Measurements from ENCODE around the gene ZNF454. TPM values are rescaled to one million over a fixed set of nuclear protein-coding genes. Genes with fewer than 3 reads are reported as not detected.

ZNF454 gene
- total RNA-seq, 1 donor = 0.18 TPM

DNA sequence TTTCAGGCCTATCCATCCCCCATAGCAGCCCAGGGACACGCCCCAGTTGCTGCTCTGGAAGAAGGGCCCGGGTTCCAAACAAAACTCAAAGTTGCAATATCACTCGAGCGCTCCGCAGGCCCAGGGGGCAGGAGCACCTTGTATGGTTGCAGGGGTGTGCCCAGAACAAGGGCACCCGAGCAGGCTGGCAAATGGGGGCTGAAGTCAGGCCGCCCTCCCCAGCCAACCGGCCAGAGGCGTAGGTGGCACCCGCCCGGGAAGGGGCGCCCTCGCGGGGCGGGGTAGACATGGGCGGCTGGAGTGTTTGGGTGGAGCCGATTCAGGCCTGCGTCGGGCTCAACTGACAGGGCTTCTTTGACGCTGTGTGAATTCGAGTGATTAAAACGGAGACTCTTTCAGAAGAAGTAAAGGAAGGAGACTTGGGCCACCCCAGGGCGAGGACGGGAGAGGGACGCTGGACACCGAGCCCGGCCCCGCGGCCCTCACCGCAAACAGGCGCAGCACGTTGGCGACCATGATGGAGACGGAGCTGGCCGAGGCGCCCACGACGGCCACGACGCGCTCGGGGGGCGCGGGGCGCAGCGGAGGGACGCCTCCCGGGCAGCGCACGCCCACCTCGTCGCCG lies 53.1 kb downstream of the ZNF454 start:
- no peak for DNase-seq (ENCODE audit: low read depth)
- TF ChIP-seq, protein P1, sequence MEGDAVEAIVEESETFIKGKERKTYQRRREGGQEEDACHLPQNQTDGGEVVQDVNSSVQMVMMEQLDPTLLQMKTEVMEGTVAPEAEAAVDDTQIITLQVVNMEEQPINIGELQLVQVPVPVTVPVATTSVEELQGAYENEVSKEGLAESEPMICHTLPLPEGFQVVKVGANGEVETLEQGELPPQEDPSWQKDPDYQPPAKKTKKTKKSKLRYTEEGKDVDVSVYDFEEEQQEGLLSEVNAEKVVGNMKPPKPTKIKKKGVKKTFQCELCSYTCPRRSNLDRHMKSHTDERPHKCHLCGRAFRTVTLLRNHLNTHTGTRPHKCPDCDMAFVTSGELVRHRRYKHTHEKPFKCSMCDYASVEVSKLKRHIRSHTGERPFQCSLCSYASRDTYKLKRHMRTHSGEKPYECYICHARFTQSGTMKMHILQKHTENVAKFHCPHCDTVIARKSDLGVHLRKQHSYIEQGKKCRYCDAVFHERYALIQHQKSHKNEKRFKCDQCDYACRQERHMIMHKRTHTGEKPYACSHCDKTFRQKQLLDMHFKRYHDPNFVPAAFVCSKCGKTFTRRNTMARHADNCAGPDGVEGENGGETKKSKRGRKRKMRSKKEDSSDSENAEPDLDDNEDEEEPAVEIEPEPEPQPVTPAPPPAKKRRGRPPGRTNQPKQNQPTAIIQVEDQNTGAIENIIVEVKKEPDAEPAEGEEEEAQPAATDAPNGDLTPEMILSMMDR (IDR thresholded peaks at IDR 0.05; ENCODE audit: insufficient read depth, low read length) = no peak
- H3K4me3 ChIP-seq (ENCODE audit: low read depth, low read length) = no peak overlapping the region

DNA sequence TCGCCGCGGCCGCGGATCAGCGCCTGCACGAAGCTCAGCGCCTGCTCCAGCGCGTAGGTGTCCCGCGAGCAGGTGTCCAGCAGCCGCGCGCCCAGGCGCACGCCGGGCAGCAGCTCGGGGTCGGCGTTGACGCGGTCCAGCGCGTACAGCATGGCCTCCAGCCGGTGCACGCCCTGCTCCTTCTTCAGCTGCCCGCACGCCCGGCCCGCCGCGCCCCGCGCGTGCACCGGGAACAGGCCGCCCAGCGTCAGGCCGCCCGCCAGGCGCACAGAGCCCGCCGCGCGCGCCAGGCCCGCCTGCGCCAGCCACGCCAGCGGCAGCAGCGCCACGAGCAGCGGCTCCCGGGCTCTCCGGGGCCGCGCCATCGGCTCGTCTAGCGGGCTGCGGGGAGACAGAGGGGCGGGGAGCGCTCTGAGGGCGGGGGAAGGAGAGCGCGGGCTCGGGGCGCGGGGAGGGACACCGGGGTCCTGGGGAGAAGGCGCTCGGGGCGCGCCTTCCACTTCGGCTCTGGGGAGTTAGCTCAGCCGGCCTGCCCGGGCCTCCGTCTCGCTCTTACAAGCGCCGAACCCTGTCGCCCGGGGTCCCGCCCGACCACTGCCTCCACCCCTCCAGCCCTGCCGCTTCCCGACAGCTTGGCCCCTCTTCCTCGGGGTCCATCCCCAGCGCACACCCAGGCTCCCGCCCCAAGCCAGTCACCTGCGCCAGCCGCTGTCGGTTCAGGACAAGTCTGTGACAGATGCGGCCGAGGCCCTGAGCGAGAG lies 53.8 kb downstream of the ZNF454 start, which contains the start of gene GRM6:
GRM6 (minus strand) TSS at position 741 of the 761 bp plus-strand sequence; CDS start at position 365, 376 bp downstream.
- H3K4me3 ChIP-seq (ENCODE audit: low read depth, low read length) = no peak within 1 kb of the TSS
- no peak for DNase-seq (ENCODE audit: low read depth)
- TF ChIP-seq, protein P1 (IDR thresholded peaks at IDR 0.05; ENCODE audit: insufficient read depth, low read length) = no peak

DNA sequence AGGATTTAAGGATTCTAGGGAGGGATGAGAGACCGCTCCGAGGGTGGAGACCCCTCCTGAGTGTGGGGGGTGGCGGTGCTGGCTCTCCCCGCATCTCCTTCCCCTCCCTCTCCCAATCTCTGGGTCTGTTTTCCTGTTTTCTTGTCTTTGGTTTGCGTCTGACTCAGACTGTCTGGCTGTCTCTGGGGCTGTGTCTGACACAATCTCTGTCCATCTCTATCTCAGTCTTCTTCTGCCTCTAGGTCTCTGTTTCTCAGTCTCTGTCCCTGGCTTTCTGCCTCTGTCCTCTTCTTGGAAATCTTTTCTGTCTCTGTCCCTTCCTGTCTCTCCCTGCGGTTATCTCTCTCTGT lies 54.3 kb downstream of the ZNF454 start:
- H3K4me3 ChIP-seq (ENCODE audit: low read depth, low read length) = no peak overlapping the region
- DNase-seq (ENCODE audit: low read depth) = no peak
- TF ChIP-seq, protein P1 (IDR thresholded peaks at IDR 0.05; ENCODE audit: insufficient read depth, low read length) = no peak

DNA sequence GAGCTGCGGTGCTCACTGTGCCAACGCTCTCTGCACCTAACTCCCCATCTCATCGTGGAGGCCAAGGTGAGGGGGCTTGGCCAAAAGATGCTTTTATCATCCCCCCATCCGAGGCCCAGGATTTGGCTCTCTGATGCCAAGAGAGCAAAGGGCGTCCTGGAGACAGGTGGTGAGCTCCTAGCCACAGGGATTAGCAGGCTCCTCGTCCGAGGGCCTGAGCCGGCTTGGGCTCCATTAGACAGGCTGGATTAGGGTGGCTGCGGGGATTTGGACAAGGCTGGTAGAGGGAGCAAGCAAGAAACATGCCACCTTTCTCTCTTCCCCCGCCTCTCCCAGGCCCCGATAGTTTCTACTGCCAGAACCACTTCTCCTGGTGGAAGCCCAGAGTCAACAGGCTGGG lies 55.2 kb downstream of the ZNF454 start:
- H3K4me3 ChIP-seq (ENCODE audit: low read depth, low read length) = no peak overlapping the region
- no peak for DNase-seq (ENCODE audit: low read depth)
- TF ChIP-seq, protein P1 (IDR thresholded peaks at IDR 0.05; ENCODE audit: insufficient read depth, low read length) = no peak

DNA sequence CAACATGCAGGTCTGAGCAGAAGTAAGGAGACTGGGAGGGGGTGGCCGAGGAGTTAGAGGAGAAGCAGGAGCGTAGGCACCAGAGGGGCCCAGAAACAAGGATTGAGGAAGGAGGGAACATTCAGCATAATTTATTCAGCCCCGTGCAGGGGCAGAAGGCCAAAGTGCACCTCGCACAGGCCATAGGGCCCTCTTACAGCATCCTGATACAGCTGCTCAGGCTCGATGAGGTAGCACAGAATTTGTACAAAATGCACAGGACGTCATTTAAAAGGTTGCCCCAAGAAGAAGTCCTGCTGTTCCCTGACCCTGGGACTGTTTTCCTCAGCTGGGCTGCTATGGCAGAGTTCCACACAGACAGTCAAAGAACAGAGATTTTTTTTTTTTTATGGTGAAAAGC lies 56.2 kb downstream of the ZNF454 start:
- TF ChIP-seq, protein P1 (IDR thresholded peaks at IDR 0.05; ENCODE audit: insufficient read depth, low read length) = no peak
- no peak for DNase-seq (ENCODE audit: low read depth)
- no peak overlapping the region for H3K4me3 ChIP-seq (ENCODE audit: low read depth, low read length)

DNA sequence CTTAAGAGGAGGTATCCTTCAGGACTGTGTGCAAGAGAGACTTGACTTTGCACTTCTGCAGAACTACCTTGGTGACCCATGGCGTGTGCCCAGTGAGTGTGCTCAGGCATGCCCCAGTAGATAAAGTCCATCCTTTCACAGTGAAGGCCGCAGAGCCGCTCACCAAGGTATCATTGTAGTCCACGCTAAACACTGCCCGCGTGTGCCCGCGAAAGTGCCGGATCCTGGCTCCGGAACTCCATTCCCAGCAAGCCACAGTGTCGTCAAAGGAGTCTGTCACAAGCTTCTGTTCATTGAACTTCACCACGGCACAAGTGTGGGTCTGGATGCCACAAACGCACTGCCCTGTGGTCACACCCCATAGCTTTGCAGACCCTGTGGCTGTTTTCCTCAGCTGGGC lies 57.4 kb downstream of the ZNF454 start:
- no peak for DNase-seq (ENCODE audit: low read depth)
- TF ChIP-seq, protein P1 (IDR thresholded peaks at IDR 0.05; ENCODE audit: insufficient read depth, low read length) = no peak
- no peak overlapping the region for H3K4me3 ChIP-seq (ENCODE audit: low read depth, low read length)

Measured in fibroblast of the aortic adventitia (primary cell).